Amniotic stem cell (primary cell): ENCODE results near the gene LAX1.
"Not testable (repeated sequence)": the region's sequence is repeated elsewhere in the genome, so short reads cannot be mapped to it uniquely, and the experiment has no call there.

Experiments
- DNase-seq: peaks from one replicate; lab custom pipeline; 2025; lab: John Stamatoyannopoulos, UW

LAX1 gene

GRCh38 chr1:203765029-203765837 lies at the start of gene LAX1:
Gene LAX1, plus strand, starts transcription at chr1:203765183. Its CDS starts 383 bp downstream, at chr1:203765566.
- no peak for DNase-seq

GRCh38 chr1:203717120-203717519 lies 47.9 kb upstream of the LAX1 start:
- DNase-seq = no peak

DNA sequence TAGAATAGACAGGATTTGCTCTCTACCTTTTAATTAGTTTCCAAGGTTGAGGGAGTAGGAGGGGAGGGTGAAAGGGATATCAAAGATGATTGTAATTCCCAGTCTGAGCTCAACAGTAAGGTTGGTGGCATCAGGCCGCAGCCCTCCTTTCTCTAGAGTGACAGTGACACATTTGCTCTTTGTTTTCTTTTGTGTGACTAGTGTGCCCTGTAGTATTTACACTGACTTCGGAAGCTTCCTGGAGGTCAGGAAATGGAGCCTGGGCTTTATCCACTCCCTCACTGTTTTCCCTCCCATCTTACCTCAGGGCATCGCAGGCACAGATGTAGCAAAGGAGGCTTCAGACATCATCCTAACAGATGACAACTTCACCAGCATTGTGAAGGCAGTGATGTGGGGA lies 44.7 kb upstream of the LAX1 start:
- no peak for DNase-seq

- no peak for DNase-seq
These were observed 42.1 kb upstream of the LAX1 start for GRCh38 chr1:203722909-203723308.

GRCh38 chr1:203726417-203726867 lies 38.5 kb upstream of the LAX1 start:
- DNase-seq = no peak

DNA sequence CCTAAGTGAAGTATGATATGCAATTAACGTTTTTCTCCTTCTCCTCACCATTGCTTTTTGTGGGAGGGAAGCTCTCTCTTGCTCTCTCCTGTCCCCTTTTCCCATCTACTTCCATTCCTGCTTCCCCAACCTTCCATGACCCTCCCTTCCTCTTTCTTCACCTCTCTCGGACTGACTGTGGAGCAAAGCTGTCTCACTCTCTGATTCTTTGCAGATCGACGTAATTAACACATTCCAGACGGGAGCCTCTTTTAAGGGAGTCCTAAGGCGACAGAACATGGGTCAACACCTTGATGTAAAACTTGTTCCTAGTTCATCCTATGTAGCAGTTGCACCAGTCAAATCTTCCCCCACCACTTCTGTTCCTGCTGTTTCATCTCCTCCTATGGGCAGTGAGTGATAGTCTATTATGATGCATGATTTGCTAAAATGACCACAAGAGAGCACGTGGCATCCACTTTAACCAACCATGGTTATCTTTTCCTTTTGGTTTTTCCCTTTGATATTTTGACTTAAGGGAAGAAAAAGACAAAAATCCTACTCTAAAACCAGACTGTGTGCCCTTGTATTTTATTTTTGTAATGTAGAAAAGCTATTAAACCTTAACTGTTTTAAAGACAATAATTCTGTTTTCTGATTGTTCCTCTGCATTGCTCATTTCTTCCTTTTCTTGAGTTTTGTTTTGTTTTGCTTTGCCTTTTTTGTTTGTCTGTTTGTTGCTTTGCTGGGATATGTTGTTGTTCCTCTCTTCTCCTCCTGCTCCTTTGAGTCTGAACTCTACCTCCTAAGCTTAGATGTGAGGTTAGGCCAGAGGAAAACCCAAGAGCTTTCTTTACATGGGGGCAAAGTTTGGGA lies 31.7 kb upstream of the LAX1 start:
- no peak for DNase-seq

DNA sequence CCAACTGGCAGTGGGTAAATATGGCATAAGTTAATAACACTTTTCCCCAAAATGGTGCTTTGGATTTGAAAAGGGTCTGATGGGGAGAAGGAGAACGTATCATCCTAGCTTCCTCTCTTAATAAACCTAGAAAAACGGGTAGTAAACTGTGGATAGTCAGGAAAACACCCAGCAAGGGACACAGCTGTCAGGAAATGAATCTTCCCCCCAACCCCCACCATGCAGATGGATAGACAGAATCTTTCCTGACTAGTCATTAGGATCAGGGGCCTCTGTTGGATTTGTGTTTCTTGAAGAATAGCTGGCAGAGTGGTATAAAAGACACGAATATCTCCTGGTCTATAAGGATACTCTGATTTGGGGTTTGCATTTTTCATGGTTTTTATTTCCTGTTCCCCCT lies 22.5 kb upstream of the LAX1 start:
- no peak for DNase-seq

GRCh38 chr1:203743091-203743571 lies 21.9 kb upstream of the LAX1 start:
- DNase-seq = no peak

DNA sequence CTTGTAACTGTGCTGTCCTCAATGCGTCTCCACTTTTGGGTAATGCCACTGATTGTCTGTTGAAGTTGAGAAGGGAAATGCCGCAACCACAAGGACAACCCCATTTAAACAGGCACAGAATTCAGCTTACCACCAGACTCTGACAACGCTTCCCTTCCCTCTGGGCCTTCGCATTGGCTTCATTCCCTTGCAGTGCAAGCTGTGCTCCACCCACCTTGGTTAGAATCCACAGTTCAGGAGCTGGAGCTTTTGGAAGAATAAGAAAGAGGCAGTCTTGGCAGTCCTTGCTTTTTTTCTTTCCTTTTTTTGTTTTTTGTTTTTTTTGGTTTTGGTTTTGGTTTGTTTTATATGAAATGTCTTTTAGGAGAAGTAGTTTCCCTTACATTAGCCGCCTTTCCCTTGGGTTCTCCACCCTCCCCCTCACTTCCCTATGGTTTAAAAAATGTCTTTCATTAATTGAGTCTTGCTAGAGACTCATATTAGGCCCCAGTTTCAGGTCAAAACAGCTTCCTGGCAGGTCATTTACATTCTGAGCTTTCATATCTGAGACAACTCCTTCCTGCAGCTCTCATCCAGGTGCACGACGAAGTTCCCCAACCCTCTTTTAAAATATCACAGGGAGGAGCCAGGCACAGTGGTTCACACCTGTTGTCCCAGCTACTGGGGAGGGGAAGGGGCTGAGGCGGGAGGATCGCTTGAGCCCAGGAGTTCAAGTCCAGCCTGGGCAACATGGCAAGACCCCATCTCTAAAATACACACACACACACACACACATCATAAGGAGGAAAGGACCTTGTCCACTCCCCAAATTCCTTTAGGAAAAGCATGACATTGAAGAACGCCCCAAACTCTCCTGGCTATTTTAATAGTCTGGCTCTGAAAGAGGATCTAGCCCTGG lies 20.7 kb upstream of the LAX1 start:
- no peak for DNase-seq

- no peak for DNase-seq
These were observed 18.7 kb upstream of the LAX1 start for GRCh38 chr1:203746281-203746680.

GRCh38 chr1:203751051-203751450 lies 13.9 kb upstream of the LAX1 start:
- no peak for DNase-seq

DNA sequence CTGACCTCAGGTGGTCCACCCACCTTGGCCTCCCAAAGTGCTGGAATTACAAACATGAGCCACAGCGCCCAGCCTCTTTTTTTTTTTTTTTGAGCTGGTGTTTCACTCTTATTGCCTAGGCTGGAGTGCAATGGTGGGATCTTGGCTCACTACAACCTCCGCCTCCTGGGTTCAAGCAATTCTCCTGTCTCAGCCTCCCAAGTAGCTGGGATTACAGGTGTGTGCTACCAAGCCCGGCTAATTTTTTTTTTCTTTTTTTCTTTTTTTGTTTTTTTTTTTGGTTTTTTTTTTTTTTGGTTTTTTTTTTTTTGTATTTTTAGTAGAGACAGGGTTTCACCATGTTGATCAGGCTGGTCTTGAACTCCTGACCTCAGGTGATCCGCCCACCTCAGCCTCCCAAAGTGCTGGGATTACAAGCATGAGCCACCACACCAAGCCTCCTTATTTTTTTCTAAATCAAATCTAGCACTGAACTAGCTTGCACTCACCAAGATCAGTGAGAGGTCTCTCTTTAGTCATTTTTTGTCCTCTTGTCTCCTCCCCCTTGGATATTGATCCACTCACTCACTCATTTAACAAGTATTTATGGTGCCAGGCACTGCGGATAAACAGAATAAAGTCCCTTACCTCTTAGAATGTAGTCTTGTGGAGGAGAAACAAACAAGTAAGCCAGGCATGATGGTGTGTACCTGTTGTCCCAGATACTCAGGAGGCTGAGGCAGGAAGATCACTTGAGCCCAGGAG lies 13.2 kb upstream of the LAX1 start:
- not testable (repeated sequence) for DNase-seq

DNA sequence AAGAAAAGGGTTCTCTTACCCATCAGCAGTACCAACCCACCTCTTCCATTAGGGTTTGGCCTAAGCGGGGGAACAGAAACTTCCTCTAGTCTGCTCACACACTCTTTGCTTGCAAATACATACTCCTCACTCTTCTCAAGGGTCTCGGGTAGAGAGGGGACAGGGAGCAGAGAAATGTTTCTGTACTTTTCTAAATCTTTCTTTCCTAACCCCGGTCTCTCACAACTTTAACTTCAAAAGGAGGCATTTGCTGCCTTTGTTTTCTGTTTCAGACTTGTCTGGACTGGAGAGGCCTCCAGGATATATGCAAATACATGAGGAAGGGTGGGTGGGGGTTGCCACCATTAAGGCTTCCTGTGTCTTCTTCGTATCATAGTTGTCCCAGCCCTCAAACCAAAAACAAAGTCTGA lies 10.5 kb upstream of the LAX1 start:
- no peak for DNase-seq

DNA sequence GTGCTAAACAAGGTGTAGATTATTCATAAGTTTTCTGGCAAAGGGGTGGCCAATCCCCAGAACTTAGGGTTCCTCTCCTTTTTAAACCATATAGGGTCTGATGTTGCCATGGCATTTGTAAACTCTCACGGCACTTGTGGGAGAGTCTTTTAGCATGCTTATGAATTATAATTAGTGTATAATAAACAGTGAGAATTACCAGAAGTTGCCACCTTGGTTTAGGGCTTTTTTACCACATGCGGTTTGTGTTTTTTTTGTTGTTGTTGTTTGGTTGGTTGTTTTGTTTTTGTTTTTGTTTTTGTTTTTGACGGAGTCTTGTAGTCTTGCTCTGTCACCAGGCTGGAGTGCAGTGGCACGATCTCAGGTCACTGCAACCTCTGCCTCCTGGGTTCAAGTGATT lies 8.9 kb upstream of the LAX1 start:
- DNase-seq = no peak

DNA sequence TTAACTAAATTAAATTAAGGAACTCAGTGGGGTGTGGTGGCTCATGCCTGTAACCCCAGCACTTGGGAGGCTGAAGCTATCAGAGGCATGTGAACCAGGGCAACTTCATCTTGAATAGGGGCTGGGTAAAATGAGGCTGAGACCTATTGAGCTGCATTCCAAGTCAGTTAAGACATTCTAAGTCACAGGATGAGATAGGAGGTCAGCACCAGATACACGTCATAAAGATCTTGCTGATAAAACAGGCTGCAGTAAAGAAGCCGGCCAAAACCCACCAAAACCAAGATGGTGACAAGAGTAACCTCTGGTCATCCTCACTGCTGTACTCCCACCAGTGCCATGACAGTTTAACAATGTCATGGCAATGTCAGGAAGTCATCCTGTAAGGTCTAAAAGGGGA lies 6.2 kb upstream of the LAX1 start:
- DNase-seq = not testable (repeated sequence)

GRCh38 chr1:203760506-203760905 lies 4.5 kb upstream of the LAX1 start:
- DNase-seq = no peak

DNA sequence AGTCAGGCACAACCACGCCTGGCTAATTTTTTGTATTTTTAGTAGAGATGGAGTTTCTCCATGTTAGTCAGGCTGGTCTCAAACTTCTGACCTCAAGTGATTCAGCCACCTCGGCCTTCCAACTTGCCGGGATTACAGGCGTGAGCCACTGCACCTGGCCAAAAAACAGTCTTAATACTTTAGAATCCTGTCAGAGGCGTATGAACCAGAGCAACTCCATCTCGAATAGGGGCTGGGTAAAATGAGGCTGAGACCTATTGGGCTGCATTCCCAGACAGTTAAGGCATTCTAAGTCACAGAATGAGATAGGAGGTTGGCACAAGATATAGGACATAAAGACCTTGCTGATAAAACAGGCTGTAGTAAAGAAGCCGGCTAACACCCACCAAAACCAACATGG lies 3.0 kb upstream of the LAX1 start:
- DNase-seq = not testable (repeated sequence)

- DNase-seq = no peak
These were observed 1.5 kb upstream of the LAX1 start for GRCh38 chr1:203763505-203763904.

- no peak for DNase-seq
These were observed 616 bp upstream of the LAX1 start for GRCh38 chr1:203764105-203765028.

DNA sequence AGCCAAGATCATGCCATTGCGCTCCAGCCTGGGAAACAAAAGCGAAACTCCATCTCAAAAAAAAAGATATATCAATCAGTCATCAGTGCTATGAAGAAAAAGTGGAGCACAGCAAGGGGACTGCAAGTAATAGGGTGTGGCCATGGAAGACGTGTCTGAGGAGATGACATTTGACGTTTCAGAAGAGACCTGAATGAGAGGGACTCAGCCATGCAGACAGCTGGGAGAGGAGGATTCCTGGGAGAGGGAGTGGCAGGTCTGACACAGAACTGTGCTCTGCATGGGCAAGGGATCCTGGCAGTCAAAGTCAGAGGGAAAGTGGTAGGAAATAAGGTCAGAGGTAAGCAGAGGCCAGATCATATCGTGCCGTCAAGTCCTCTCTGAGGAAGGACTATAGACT lies 3.3 kb downstream of the LAX1 start:
- no peak for DNase-seq
